HG03066 (cell line): ENCODE measurements around the gene CNOT1.
"Not testable (repeated sequence)": the region's sequence is repeated elsewhere in the genome, so short reads cannot be mapped to it uniquely, and the experiment has no call there.

ENCODE experiments used
- ATAC-seq: cut with Tn5 transposase; IDR thresholded peaks from one replicate; pipeline ENCODE4 v1.9.1; 2021; ENCODE audit warnings: low read depth; ENCODE audit not compliant: unreplicated experiment

CNOT1 gene

GRCh38 chr16:58492066-58492465 is 137.6 kb downstream of the CNOT1 start:
- ATAC-seq: no peak

GRCh38 chr16:58490539-58490938 is 139.1 kb downstream of the CNOT1 start:
- ATAC-seq: not testable (repeated sequence)

GRCh38 chr16:58490065-58490464 is 139.6 kb downstream of the CNOT1 start:
- ATAC-seq: no peak

GRCh38 chr16:58488531-58488930 is 141.1 kb downstream of the CNOT1 start:
- ATAC-seq: no peak

- no peak for ATAC-seq
Measured at GRCh38 chr16:58487566-58488351, 141.9 kb downstream of the CNOT1 start.

- no peak for ATAC-seq
Measured at GRCh38 chr16:58485184-58485887, 144.3 kb downstream of the CNOT1 start.

- ATAC-seq: no peak
Measured at GRCh38 chr16:58481931-58482330, 147.7 kb downstream of the CNOT1 start.

- ATAC-seq: no peak
Measured at GRCh38 chr16:58481226-58481869, 148.3 kb downstream of the CNOT1 start.

- no peak for ATAC-seq
Measured at GRCh38 chr16:58478427-58478826, 151.2 kb downstream of the CNOT1 start.

- ATAC-seq: no peak
Measured at GRCh38 chr16:58476791-58477190, 152.8 kb downstream of the CNOT1 start.

GRCh38 chr16:58475091-58475619 is 154.5 kb downstream of the CNOT1 start:
- no peak for ATAC-seq

GRCh38 chr16:58474296-58474695 is 155.3 kb downstream of the CNOT1 start:
- no peak for ATAC-seq

- ATAC-seq: no peak
Measured at GRCh38 chr16:58472827-58473226, 156.8 kb downstream of the CNOT1 start.

GRCh38 chr16:58472266-58472665 is 157.4 kb downstream of the CNOT1 start:
- no peak for ATAC-seq

- no peak for ATAC-seq
Measured at GRCh38 chr16:58471209-58471975, 158.2 kb downstream of the CNOT1 start.
